Sciatic nerve (tissue), 2 donors: ENCODE results near the gene ARHGAP15. TPM values are rescaled to one million over a fixed set of nuclear protein-coding genes. Genes with fewer than 3 reads are reported as not detected.

ENCODE experiments used
- ATAC-seq: fragments of 200-7000 bp; cut with Tn5 transposase; one replicate; pipeline ENCODE4 v1.9.1; 2020; ENCODE audit warnings: mild to moderate bottlenecking, moderate library complexity
- DNase-seq: peaks from one replicate; pipeline ENCODE4 v3.0.0-alpha.2; 2020; ENCODE audit warnings: low spot score
- intact Hi-C: fragments of 100-400 bp; cut with DNase I; formaldehyde crosslinking; loops from one replicate; pipeline ENCODE4 v1.14.2; 2022
- total RNA-seq: library from RNA; stranded (reverse); fragmentation: NEBNext Ultra II Directional; extraction: Animal tissue kit (Norgen Biotek cat#: 25700); gene quantifications from one replicate; pipeline ENCODE4 v1.2.1, GENCODE V29; 2021
- donor health status: DM: no; HTN: no; CAD: no.
- donor health status: DM: no; HTN: no; CAD: no.

Gene ARHGAP15
- total RNA-seq, 1 donor from 2014 or later, result 119 TPM

DNA sequence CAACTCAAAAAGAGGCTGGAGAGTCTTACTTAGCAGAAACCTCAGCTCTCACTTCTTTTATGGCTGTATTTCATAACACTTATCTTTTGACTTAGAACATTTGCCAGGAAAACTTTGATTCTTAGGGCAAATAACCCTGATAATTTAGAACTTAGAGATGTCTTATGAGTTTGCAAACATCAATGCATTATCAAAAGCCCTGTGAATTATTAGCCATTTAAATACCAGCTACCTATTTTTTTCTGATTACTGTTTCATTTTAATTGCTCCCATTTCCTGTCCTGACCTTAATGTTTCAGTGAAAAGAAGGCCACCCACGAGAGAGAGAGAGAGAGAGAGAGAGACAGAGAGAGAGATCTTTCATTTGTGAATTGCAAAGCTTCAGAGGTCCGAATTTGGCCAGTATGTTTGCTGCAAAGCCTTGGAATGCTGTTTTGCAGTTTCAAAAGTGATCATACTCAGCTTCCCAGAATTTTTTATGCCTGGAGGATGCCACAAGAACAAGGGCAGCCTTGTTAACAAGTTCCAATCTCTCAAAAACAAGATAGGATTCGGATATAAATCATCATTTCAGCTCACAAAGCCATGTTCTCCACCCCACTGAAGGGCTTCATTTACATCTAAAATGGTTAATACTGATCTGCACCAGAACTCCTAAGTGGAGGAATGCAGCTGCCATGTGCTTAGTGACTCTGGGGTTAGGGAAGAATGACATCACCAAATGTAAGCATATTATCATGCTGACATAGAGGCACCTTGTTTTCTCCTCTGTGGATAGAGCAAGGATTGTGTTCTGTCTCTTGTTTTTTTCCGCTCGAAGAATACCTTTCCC is 478.2 kb downstream of the ARHGAP15 start:
- no peak for DNase-seq
- ATAC-seq, result peak; percentile 79
- intact Hi-C loops, result no loop called here

DNA sequence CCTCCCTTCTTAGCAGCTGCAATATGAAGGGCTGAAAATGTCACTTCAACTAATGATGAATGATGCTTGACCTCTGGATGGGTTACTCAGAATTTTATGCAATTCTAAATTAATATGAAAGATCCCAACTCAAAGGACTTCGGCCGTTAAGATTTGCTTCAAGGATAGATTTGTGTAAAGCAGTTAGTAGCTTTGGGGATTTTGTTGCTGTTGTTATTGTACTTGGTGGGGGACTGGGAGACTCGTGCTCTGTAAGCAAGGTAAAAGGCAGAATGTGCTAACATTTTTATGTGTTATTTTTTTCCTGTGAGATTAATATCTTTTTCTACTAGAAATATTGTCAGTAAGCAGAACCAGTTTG is 478.8 kb downstream of the ARHGAP15 start:
- intact Hi-C loops, result no loop called here
- no peak for DNase-seq
- ATAC-seq, result no peak

DNA sequence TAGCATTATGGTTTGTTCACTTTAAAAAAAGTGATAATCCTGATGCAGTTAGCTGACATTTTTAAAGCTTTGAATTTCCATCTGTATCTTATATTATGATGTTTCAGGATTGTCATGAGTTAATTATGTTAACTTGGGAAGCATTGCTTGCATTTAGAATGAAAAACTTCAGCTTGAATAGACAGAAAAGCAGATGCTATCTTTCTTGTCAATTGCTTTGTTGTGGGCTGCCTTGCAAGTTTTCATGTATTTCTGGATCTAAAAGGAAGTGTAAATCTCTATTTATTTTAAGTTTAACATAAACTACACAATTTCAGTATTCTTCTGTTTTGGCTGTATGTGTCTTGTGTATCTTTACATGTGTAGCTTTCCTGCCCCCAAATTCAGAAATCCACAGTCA is 479.5 kb downstream of the ARHGAP15 start:
- no peak for ATAC-seq
- no peak for DNase-seq
- intact Hi-C loops, result no loop called here

DNA sequence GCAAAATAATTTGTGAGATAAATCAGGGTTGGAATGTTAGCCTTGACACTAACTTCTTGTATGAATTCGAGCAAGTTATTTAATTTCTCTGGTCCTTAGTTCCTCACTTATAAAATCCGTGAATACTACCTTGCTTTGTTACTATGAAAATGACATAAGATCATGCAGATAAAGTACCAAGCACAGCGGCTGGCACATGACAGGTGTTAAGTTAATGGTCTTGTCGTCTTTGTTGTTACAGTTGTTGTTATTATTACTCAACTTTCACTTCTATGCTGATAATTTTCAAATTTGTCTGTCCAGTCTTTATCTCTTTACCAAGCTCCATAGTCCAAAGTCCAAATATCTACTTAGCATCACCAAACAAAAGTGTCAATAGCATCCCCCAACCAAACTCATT is 482.1 kb downstream of the ARHGAP15 start:
- intact Hi-C loops, result no loop called here
- no peak for ATAC-seq
- DNase-seq, result no peak

DNA sequence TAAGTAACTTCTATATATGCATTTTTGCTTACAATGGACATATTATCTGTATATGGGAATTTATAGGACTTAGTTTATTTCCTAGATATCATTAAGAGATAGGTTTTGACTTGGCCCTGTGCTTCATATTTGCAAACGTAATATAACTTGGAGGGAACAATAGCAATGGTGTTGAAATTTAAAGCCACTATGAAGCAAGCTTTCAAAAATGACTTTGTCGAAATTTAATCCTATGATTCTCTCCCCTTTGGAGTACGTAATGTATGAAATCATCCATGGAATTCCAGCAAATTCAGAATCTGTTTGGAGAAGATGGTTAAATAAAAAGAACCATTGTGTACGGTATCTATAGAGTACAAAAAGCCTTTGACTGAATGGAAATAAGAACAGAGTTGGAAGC is 486.3 kb downstream of the ARHGAP15 start:
- ATAC-seq (no peak), DNase-seq (no peak)
- intact Hi-C loops, result no loop called here

DNA sequence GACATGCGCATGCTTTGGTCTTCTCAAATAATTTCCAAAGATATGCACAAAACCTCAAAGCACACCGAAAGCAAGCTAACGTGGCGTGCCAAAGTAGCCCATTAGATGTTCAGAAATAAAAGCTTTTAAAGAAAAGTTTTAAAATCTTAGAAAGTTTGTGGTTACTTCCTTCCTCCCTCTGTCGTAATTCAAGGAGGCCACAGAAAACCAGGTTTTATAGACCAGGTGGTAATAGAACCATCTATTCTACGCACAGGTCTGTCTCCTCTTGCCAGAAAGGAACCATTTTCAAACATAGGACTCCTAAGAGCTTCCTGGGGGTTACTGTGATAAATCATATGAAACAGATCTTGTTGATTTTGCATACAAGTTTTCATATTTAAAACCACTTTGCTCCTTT is 487.2 kb downstream of the ARHGAP15 start:
- no peak for DNase-seq
- intact Hi-C loops, result no loop called here
- no peak for ATAC-seq

DNA sequence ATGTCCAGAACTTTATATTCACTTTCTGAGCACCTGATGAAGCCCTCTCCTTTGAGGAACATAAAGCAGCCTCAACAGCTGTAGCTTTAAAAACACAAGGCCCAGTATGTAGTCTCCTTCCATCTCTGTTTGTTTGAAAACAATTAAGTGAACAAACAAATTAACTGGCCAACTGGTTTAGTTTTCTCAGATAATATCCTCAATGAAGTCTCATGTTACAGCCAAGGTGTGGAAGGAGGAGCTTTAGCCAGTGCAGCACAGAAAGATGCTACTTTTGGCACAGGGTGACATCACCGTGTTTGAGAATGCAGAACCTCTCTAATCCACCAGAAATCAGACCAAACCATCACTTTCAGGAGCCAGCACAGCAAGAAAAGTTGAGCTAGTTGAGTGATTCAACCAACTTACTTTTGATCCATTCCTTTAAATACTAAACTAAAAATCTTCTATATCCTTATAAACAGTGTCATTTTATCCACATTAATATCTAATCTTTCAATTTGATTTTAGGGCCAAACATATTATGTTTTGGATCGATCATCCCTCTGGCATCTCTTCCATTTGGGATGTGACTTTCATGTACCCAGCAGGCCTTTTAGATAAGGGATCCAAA is 488.7 kb downstream of the ARHGAP15 start:
- DNase-seq (no peak), ATAC-seq (no peak)
- intact Hi-C loops, result no loop called here

DNA sequence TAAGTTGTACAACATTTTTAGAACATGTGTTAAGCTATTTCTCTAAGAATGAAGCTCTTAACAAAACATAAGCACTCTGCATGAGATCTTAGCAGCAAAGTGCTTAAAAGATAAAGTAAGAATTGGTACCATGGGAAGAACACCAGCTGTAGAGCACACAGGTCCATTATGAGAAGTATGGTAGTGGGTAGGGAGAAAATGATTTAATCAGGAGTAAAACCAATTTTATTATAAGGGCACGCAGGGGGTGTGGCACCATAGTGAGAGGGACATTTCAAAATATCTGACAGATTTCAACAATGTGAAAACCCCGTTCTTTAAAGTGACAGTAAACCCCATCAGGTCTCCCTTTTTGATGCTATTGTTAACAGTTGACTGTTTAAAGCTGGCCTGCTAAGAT is 492.9 kb downstream of the ARHGAP15 start:
- no peak for DNase-seq
- ATAC-seq, result no peak
- intact Hi-C loops, result no loop called here

DNA sequence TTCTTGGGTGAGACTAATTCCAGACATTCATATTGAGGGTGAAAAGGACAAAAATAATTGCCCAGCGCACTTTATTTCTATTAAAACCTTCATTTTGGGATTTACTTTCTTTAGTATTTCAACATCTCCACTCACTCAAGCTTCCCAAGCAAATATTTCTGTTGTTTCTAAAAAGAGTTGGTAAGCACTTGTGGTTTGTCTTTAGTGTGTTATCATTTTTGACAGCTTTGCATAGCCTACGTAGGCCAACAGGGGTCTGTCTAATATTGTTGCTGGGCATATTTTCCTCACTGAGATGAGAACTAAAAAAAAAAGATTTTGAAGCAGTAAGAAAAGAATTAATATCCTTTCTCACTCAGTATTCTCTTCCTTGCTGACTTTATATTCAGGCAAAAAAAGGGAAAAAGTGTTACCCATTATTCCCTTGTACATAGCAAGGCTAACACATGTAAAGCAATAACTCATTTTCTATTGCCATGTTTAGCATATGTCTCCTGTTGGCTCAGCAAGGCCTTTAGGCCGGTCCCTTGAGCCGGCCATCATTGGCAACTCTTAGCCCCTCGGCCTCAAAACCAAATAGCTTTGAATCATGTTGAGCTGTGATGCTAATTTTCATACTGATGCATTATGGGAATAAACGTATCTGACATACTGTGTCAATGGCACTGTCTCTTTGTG is 494.2 kb downstream of the ARHGAP15 start:
- intact Hi-C loops, result no loop called here
- ATAC-seq (no peak), DNase-seq (no peak)

DNA sequence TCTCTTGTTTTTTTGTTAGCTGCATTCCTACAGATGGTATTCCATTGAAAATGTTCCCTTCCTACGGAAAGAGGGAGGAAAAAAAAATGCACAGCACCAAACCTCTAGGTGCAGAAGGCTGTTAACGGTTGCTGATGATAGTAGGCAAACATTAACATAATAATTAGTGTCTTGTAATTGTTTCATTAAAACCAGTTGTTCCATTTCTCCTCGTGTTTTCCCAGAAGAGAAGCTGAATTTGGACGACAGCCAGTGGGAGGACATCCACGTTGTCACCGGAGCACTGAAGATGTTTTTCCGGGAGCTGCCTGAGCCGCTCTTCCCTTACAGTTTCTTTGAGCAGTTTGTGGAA is 494.7 kb downstream of the ARHGAP15 start:
- ATAC-seq (no peak), DNase-seq (no peak)
- intact Hi-C loops, result no loop called here

DNA sequence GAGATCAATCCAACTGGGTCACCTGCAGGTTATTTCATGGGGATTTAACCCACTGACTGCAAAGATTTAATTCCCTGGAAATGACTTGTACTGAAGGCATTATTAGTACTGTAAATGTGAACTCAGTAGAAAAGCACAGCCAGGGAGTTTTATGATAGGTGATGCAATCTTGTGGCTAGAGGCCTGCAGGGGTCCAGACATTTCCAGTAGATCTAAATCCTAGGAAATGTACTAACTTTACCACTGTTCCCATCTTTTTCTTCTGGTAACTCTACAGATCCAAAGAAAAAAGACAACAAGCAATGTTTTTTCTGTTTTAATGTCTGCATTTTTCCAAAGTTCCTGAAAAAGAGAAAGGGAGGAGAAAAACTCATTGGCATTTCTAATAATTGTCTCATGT is 500.1 kb downstream of the ARHGAP15 start:
- ATAC-seq (peak; percentile 66), DNase-seq (no peak)
- intact Hi-C loops, result no loop called here

DNA sequence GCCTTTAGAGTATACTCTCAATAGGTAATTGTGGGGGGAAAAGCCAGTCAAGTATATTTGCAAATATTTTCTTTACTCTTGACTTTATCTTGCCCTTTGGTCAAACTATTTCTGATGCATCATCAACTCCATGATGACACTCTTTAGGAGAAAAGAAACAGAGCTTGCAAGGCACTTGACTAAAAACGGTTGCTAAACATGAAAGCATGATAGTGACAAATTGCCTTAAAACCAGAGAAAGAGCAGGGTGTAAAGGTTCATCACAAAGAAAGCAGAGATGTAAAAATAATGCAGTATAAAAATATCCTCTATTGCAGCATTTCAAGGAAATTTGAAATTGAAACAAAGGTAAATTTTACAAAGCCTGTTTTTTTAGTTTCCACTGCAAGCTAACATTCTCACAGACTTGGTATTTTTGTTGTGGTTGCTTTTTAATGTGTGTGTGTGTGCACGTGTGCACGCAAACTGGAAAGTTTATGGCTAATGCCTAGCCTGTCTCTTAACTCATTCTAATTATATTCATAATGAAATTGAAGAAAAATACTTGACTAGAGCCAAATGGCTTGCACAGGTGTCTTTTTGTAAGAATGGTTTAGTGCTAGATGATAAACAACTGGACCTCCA is 503.6 kb downstream of the ARHGAP15 start:
- intact Hi-C loops, result no loop called here
- DNase-seq (no peak), ATAC-seq (no peak)

DNA sequence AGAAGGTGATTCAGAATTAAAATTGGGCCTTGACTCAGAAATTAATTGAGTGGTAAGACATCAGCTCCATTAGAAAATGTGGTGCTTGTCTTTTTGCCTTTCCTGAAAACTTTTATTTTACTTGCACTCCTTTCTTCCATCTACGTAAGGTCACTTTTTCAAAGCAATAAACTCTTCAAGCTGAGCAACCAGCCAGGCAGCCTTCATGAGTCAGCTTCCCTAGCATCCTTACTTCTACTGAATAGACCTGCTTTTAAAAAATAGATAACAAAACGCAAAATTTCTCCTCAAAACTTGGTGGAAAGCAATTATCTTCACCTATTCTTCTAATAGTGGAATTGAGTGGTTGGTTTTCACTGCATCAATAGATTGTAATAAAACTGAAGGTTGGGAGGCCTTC is 504.2 kb downstream of the ARHGAP15 start:
- ATAC-seq, result no peak
- intact Hi-C loops, result no loop called here

DNA sequence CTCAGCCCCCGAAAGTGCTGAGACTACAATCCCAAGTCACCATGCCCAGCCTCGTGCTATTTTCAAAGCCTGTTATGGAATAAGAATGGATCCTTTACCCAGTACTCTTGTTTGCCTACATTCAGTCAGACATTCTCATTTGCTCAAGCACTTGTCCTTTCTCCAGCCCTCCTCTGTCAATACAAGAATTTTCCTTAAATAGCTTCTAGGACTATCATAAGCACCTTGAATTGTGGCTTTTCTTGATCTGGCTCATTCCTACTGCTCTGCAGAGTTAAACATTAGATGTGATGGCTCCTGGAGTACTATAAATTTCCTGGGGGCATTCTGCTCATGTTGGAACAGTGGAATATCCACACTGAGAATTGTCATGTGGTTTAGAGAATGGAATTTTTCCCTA is 506.1 kb downstream of the ARHGAP15 start:
- intact Hi-C loops, result no loop called here
- ATAC-seq (no peak), DNase-seq (no peak)

More for the DNA sequence above, 504.2 kb downstream of the ARHGAP15 start:
- no peak for DNase-seq

DNA sequence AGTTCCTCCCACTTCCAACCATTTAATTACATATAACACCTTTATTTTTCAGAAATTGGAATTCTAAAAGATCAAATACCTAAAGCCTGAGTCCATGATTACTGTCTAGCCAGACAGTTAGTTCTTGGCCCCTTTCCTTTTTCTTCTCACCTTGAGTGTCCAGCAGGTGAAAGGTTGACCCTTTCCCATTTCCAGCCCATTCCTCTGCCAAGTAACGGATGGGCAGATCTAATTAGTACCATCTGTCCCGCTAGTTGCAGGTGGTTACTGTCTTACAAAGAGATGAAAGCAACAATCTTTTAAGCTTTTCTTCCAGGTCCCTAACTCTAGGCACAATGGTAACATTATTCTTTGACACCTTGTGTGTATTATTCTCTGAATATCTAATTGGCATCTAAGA is 506.7 kb downstream of the ARHGAP15 start:
- intact Hi-C loops, result no loop called here
- DNase-seq, result no peak
- ATAC-seq, result no peak

DNA sequence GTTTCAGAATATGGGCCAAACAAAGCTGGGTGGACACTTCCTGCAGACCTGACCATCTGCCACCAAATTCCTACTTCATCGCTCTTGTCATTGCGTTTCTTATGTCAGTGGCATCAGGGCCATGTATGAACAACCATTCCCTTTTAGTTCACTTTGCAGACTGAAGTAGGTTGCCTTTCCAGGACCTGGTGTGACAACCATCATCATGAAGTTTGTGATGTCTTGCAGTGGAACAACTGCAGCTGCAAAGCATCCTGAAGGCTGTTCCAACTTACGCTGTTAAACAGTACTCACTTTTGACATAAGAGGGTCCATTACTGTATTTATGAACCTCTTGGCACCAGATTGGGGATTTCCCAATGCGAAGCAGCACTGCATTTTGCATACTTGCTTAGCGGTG is 511.6 kb downstream of the ARHGAP15 start:
- ATAC-seq (no peak), DNase-seq (no peak)
- intact Hi-C loops, result no loop called here

DNA sequence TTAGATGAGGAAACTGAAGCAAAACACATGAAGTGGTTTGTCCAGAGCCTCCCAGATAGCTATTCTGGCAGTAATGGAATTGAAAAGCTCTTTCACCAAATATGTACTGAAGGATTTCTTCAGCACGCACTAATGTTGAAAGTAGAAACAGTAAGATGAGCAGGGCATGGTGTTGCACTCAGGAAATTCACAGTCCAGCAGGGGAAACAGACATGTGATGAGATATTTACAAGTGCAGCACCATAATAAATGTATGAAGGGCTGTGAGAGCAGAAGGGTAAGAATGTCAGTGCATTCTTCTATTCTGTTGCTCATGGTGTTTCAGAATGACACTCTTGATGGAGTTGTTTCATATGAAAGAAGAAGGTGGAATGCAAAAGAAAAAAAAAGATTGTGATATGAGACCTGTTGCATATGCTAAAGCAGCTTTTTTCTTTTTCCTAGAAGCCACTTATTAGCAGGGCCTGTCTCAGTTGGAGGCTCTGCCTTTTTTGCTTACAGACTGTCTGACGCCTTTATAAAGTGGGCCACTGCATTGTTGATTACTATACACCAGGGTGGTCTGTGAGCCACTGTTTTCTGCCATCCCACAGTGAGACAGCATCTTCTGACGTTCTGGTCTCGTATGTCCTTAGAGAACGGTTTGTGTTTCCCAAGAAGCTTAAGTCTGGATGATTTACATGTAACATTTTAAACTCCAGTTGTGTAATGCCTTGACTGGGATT is 516.9 kb downstream of the ARHGAP15 start:
- intact Hi-C loops, result no loop called here
- no peak for DNase-seq
- ATAC-seq, result no peak

DNA sequence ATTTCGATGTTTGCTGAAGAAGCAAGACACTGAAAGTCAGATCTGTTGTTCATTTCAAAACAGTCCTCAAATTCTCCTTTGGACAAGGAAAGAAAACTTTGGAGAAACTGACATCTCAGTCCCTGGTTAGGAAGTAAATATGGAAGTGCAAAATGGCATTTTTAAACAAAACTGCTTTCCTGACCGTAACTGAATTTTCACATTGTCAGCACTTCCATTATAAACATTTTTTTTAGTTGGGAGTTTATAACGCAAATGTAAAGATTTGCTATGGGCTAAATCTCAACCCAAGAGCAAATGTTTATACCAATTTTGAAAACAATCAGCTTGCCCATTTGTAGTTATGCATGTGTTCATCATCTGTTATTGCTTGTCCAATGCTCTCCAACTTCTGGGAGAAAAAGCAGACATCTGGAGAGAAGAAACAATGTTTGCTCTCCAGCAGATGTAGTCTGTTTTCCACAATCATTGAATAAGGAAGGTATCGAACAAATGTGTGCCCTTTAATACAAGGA is 520.1 kb downstream of the ARHGAP15 start:
- intact Hi-C loops, result no loop called here
- no peak for DNase-seq
- ATAC-seq, result no peak

DNA sequence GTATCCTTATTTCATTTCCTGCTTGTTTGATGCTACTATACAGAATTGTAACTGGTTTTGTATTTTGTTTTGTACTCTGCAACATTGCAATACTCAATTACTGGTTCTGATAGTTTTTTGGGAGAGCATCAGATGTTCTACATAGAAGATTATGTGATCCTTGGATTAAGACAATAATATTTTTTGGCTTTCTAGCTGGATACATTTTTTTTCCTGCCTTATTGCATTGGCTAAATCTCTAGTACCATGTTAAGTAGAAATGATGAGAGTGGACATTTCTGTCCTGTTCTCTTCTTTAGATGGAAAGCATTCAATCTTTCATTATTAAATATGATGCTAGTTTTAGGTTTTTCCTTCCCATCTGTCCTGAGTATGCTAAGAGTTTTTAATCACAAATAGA is 523.5 kb downstream of the ARHGAP15 start:
- ATAC-seq (no peak), DNase-seq (no peak)
- intact Hi-C loops, result no loop called here
